Activated CD4-positive, alpha-beta T cell treated with anti-CD3 and anti-CD28 coated beads, Interleukin-2, amount 10 ng/mL, durations not matched to agents 24 days and 14 days (primary cell): ENCODE data around the gene PTER. TPM values are rescaled to one million over a fixed set of nuclear protein-coding genes. Genes with fewer than 3 reads are reported as not detected.

Experiments
- DNase-seq: peaks from one replicate; pipeline ENCODE4 v3.0.0; 2022
- H3K27ac Mint-ChIP-seq: one replicate; pipeline ENCODE4 v1.8.0; 2022; ENCODE audit warnings: mild to moderate bottlenecking, mixed read lengths
- H3K27me3 Mint-ChIP-seq: one replicate; pipeline ENCODE4 v1.8.0; 2022; ENCODE audit warnings: mixed read lengths
- H3K36me3 Mint-ChIP-seq: one replicate; pipeline ENCODE4 v1.8.0; 2022; ENCODE audit warnings: low read depth, mild to moderate bottlenecking, mixed read lengths
- H3K4me1 Mint-ChIP-seq: one replicate; pipeline ENCODE4 v1.8.0; 2021; ENCODE audit warnings: mixed read lengths
- H3K4me3 Mint-ChIP-seq: one replicate; pipeline ENCODE4 v1.8.0; 2022; ENCODE audit warnings: mild to moderate bottlenecking, moderate library complexity, mixed read lengths
- H3K9me3 Mint-ChIP-seq: one replicate; pipeline ENCODE4 v1.8.0; 2021; ENCODE audit warnings: mixed read lengths
- intact Hi-C: fragments of 100-400 bp; cut with micrococcal nuclease; formaldehyde crosslinking; loops from one replicate; pipeline ENCODE4 v1.15.1; 2023
- total RNA-seq: library from RNA; stranded (reverse); gene quantifications from 2 replicates; pipeline ENCODE4 v1.2.3, GENCODE V29; 2022

Gene PTER
- total RNA-seq, 1 donor from 2014 or later, result 16.7 TPM

DNA sequence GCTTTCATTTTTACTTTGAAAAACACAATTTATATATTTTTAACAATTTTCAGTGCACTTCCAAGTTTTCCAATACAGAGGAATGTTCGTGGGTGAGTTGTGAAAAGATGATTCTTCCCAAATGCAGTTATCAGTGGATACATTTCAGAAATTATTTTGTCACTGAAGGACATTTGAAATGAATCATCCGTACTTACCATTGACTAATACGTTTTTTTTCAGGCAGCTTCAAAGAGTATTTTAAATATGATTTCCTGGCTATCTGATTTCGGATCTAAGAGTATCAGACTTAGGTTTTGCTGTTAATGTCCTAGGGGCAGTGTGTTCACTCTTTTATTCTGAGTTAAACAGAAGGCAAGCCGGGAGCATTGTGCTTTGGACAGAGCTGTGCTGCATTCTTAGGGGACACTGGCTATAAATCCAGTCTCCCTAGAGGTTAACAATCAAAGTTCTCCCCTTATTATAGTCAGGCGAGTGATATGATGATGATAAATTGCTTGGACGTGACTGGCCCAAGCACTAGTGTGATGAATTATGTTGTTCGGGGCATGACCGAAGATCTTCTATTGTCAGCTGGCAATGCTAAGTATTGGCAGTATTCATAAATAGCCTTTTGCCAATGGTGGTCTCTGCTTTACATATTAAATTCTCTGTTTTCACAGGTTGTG lies 4.5 kb downstream of the PTER start:
- intact Hi-C loops, result no loop called here
- Mint-ChIP-seq H3K27me3 (no peaks in the 10 kb centered on the region), H3K9me3 (no peaks in the 10 kb centered on the region), H3K27ac (no peak overlapping the region), H3K36me3 (peaks cover 32% of the 10 kb centered on the region), H3K4me1 (peaks cover 37% of the 10 kb centered on the region), H3K4me3 (no peak overlapping the region)
- no peak for DNase-seq

DNA sequence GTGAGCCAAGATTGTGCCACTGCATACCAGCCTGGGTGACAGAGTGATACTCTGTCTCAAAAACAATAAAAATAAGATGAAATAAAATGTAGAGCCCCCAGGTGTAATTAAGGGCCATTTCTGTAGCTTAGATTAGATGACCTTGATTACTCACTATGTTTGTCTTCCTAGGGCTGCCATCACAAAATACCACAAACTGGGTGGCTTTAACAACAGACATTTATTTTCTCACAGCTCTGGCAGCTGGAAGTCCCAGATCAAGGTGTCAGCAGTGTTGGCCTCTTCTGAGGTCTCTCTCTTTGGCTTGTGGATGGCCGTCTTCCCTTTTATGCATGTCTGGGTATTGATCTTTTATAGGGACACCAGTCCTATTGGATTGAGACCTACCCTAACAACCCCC lies 6.1 kb downstream of the PTER start:
- Mint-ChIP-seq H3K27ac (no peak overlapping the region), H3K27me3 (no peaks in the 10 kb centered on the region), H3K4me1 (peaks cover 27% of the 10 kb centered on the region), H3K4me3 (no peak overlapping the region), H3K9me3 (no peaks in the 10 kb centered on the region), H3K36me3 (peaks cover 29% of the 10 kb centered on the region)
- intact Hi-C loops, result no loop called here
- no peak for DNase-seq

DNA sequence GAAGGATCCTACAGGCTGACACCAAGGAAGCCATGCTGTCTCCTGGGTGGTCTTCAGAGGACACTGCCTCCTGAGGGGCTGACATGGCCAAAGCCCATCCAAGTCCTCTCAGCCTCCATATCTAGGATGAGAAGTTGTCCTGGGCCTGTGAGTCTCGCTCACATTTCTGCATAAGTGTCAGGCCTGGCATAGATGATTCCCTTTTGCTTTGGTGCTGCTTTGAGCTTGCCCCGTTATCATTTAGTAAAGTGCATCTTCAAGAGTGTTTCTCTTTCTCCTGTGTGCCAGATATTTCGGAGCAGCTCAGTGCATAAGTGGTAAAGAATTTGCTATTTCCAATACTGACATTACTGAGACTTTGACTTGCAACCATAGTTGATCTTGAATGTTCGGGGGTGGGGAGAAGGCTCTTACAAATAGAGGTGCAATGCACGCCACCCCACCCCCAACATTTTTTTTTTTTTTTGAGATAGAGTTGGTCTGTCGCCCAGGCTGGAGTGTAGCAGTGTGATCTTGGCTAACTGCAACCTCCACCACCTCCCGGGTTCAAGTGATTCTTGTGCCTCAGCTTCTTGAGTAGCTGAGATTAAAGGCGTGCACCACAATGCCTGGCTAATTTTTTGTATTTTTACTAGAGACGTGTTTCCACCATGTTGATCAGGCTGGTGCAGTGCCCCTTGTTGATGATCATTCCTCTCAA lies 9.1 kb downstream of the PTER start:
- H3K27ac Mint-ChIP-seq, result no peak overlapping the region
- H3K36me3 Mint-ChIP-seq, result peaks cover 23% of the 10 kb centered on the region
- no peaks in the 10 kb centered on the region for H3K9me3 Mint-ChIP-seq
- no peak for DNase-seq
- H3K4me1 Mint-ChIP-seq, result peaks cover 9% of the 10 kb centered on the region
- no peak overlapping the region for H3K4me3 Mint-ChIP-seq
- intact Hi-C loops, result no loop called here
- no peaks in the 10 kb centered on the region for H3K27me3 Mint-ChIP-seq

DNA sequence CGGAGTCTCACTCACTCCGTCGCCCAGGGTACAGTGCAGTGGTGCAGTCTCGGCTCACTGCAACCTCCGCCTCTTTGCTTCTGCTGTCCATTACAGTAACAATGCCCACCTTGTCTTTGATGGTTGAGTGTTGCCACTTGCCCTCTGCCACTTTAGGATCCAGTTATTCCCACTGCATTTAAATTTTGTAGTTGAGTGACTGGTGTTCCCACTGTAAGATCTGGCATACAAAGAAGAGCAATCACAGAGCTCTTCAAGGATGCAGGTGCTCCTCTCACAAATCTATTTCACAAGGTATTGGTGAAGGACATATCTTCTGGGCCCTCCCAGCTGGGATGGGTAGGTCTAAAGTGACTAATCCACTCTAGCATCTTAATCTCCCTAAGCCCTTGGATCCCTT lies 12.6 kb downstream of the PTER start:
- no peak overlapping the region for H3K27ac Mint-ChIP-seq
- intact Hi-C loops, result no loop called here
- H3K4me3 Mint-ChIP-seq, result no peak overlapping the region
- H3K27me3 Mint-ChIP-seq, result no peaks in the 10 kb centered on the region
- DNase-seq, result no peak
- H3K9me3 Mint-ChIP-seq, result no peaks in the 10 kb centered on the region
- H3K4me1 Mint-ChIP-seq, result no peaks in the 10 kb centered on the region
- H3K36me3 Mint-ChIP-seq, result peaks cover 16% of the 10 kb centered on the region

DNA sequence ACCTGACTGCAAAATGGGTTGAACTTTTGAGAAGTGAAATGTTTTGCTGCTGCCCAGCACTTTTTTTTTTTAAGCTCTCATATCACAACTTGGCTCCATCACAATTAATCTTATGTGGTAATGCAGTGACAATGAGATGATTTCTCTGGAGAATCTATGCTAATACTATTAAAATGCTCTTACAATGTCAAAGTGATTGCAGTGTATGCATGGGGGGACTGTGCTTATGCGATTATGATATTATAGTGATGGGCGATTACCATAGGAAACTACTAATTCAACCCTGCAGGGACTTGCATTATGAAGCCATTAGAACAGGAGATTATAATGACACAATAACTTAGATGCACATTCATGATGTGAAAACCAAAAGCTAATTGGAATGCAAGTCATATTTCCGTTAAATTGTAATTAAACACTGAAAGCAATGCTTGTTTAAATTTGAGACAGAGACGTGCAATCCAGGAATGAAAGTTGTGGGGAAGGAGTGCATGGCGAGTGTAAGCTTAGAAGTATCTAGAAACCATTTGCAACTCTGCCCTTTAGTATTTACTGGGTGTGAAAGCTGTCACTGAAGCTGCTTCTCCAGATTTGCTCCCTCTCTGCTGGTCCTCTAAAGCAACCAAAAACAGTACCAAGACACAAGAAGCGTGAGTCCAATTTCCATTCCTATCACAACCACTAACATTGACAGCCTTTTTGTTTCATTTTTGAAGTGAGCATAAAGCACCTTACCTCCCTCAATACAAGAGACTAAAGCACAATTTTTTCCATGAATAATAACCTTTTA lies 21.6 kb downstream of the PTER start:
- H3K9me3 Mint-ChIP-seq, result no peaks in the 10 kb centered on the region
- DNase-seq, result no peak
- peaks cover 3% of the 10 kb centered on the region for H3K36me3 Mint-ChIP-seq
- H3K27ac Mint-ChIP-seq, result no peak overlapping the region
- no peak overlapping the region for H3K4me3 Mint-ChIP-seq
- intact Hi-C loops, result no loop called here
- H3K4me1 Mint-ChIP-seq, result peaks cover 10% of the 10 kb centered on the region
- no peaks in the 10 kb centered on the region for H3K27me3 Mint-ChIP-seq

DNA sequence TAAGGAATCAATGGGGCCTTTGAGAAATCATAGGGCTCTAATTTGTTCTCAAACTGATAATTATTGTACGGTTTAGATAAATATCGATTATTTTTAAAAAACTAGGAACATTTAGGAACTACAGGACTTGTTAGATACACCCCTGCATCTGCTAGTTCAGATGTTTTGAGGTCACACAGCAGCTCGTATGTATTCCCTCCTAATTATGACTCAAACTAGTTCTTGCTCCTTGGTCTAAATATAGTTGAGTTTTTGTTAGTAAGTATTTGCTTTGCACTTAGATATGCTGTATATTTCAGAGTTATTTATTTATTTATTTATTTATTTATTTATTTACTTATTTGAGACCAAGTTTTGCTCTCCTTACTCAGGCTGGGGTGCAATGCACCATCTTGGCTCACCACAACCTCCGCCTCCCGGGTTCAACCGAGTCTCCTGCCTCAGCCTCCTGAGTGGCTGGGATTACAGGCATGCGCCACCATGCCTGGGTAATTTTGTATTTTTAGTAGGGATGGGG lies 22.7 kb downstream of the PTER start:
- no peak for DNase-seq
- intact Hi-C loops, result no loop called here
- Mint-ChIP-seq H3K36me3 (peaks cover 12% of the 10 kb centered on the region), H3K27ac (no peak overlapping the region), H3K9me3 (peaks cover 5% of the 10 kb centered on the region), H3K4me3 (no peak overlapping the region), H3K4me1 (peaks cover 10% of the 10 kb centered on the region), H3K27me3 (no peaks in the 10 kb centered on the region)

DNA sequence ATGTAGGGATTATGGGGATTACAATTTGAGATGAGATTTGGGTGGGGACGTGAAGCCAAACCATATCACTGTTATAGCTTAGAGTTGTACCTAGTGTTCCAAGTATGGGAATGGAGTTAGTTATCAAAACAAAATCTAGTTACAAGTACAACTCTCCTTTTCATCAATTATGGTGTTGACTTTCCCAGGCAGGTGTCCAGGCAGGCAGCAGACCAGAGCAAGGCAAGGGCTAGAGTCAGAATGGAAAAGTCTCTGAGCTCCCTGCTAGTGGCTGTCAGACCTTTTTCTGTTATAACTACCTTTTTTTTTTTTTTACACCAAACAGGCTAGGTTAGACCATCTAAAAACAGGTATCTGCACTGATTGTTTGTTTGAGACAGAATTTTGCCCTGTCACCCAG lies 29.2 kb downstream of the PTER start:
- Mint-ChIP-seq H3K9me3 (peaks cover 5% of the 10 kb centered on the region), H3K27me3 (no peaks in the 10 kb centered on the region), H3K4me3 (no peak overlapping the region), H3K27ac (no peak overlapping the region), H3K4me1 (peaks cover 6% of the 10 kb centered on the region), H3K36me3 (peaks cover 25% of the 10 kb centered on the region)
- DNase-seq, result no peak
- intact Hi-C loops, result no loop called here

DNA sequence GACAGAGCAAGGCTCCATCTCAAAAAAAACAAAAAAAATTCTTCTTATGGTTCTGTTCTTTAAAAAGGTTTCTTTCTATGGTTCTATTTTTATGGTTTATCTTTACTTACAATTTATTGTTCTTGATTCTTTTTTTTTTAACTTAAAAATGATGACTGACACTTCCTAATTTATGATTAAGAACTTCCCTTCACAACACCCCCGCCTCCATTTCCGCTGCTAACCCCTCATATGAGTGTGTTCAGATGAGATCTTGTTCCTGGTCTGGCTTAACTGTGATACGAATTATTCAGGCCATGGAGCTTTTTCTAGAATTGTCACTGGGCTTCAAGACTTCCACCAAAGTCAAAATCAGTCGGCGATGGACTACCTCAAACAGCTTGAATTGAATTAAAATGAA lies 33.9 kb downstream of the PTER start:
- Mint-ChIP-seq H3K27me3 (no peaks in the 10 kb centered on the region), H3K4me1 (peaks cover 6% of the 10 kb centered on the region), H3K36me3 (peaks cover 11% of the 10 kb centered on the region), H3K4me3 (no peak overlapping the region), H3K27ac (no peak overlapping the region), H3K9me3 (no peaks in the 10 kb centered on the region)
- DNase-seq, result no peak
- intact Hi-C loops, result no loop called here

DNA sequence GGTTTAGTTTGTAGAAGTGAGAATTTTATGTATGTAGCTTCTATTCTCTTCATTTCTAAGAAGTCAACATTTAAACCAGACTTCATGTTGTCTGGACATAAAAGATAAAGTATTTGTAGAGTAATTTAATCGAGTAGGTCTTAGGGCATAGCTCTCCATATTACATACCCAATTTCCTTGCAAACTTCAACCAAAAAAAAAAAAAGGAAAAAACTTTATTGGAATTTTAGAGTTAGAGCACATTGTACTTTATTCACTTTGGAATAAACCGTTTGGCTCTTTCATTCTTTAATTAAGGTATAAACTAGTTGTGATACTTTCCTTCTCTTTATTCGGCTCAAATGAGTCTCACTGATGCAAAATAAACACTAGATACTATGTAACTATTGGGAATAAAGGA lies 36.0 kb downstream of the PTER start:
- H3K9me3 Mint-ChIP-seq, result no peaks in the 10 kb centered on the region
- H3K27ac Mint-ChIP-seq, result no peak overlapping the region
- no peak for DNase-seq
- peaks cover 6% of the 10 kb centered on the region for H3K4me1 Mint-ChIP-seq
- peaks cover 11% of the 10 kb centered on the region for H3K36me3 Mint-ChIP-seq
- intact Hi-C loops, result no loop called here
- no peak overlapping the region for H3K4me3 Mint-ChIP-seq
- no peaks in the 10 kb centered on the region for H3K27me3 Mint-ChIP-seq

DNA sequence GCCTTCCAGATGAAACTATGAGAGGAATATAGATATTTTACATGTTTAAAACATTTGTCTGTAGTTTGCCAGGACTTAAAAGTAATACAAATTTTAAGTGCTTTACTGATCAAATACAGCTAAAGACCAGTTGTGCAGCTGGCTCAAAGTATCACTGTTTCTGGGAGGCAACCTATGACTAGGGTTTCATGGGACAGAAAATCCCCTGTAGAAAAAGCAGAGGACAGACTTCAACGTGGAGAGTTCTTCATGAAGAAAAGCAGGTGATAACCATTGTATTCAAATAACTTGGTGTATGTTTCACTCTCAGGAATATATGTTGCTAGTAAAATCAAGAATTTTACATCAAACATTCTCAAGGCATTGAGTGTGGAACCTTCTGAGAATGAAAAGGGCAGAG lies 40.9 kb downstream of the PTER start:
- intact Hi-C loops, result no loop called here
- Mint-ChIP-seq H3K27me3 (no peaks in the 10 kb centered on the region), H3K27ac (no peak overlapping the region), H3K4me1 (no peaks in the 10 kb centered on the region), H3K36me3 (no peaks in the 10 kb centered on the region), H3K4me3 (no peak overlapping the region), H3K9me3 (no peaks in the 10 kb centered on the region)
- DNase-seq, result no peak

DNA sequence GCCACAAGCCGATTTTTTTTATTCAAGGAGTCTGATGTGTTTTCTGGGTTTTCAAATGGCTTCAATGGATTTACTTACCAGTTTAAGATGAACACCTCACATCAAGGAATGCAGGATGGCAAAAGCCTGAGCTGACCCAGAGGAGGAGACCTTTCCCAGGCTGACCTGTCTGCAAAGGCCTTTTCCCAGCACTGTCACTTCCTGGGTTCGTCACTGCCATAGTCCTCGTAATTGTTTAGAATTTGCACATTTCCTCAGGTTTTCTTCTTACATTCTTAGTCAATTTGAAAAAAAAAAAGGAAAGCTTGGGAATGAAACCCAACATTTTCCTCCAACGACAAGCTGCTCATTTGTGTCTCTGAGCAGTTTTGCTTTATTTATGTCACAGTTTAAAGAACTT lies 42.0 kb downstream of the PTER start:
- DNase-seq, result no peak
- Mint-ChIP-seq H3K9me3 (no peaks in the 10 kb centered on the region), H3K27ac (no peak overlapping the region), H3K4me3 (no peak overlapping the region), H3K27me3 (no peaks in the 10 kb centered on the region), H3K4me1 (no peaks in the 10 kb centered on the region), H3K36me3 (peaks cover 2% of the 10 kb centered on the region)
- intact Hi-C loops, result no loop called here

DNA sequence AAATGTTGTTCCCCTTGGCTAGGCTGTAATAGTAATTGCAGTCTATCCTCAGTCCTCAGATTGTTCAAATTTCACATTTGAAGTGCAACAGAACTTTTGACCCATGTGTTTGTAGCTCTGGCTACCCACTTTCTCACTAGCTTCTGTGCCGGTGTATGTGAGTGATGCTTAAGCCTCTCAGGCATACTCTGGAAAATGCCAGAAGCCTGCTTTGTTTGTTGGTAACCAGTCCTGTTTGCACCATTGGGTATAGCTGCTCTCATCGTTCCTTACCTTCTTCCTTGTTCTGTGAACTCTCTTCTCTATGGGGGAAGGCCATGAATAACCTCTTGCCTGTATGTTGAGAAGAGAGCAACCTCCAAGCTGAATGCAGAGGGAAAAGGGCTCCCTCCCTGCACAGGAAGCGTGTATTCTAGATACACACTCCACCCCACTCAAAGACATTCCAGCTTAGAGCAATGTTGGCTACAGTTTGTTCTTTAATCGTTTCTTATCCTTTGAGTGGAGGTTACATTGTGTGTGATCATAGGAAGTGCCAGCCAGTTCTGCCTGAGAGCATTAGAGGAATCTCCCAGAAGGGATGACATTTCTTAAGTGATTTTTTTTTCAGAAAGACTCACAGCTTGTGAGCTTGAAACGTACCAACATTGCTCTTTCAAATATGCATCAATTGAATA lies 44.4 kb downstream of the PTER start:
- no peaks in the 10 kb centered on the region for H3K9me3 Mint-ChIP-seq
- H3K36me3 Mint-ChIP-seq, result peaks cover 2% of the 10 kb centered on the region
- intact Hi-C loops, result no loop called here
- no peak overlapping the region for H3K4me3 Mint-ChIP-seq
- no peaks in the 10 kb centered on the region for H3K27me3 Mint-ChIP-seq
- no peak for DNase-seq
- H3K4me1 Mint-ChIP-seq, result no peaks in the 10 kb centered on the region
- no peak overlapping the region for H3K27ac Mint-ChIP-seq

DNA sequence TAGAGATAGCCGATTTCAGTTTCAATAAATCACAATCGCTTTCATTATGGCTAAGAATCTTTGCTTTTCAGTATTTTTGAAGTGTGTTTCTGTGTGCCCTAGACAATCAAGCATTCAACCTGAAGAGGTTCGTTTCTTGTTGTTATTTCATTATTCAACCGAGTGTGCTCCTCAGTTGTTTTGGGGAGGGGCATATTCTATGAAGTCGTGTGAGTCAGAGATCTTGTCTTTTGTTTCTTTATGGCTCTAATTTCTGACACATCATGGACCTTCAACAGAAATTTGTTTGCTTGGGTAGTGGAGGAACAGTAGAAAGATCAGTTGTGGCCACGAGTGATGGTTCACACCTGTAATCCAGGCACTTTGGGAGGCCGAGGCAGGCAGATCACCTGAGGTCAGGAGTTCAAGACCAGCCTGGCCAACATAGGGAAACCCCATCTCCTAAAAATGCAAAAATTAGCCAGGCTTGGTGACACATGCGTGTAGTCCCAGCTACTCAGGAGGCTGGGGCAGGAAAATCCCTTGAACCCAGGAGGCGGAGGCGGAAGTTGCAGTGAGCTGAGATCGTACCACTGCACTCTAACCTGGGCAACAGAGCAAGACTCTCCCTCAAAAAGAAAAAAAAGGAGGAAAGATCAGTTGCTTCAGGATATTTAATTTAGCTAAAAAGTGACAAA lies 46.6 kb downstream of the PTER start:
- H3K4me1 Mint-ChIP-seq, result no peaks in the 10 kb centered on the region
- H3K4me3 Mint-ChIP-seq, result no peak overlapping the region
- intact Hi-C loops, result no loop called here
- no peaks in the 10 kb centered on the region for H3K27me3 Mint-ChIP-seq
- DNase-seq, result no peak
- H3K9me3 Mint-ChIP-seq, result no peaks in the 10 kb centered on the region
- no peak overlapping the region for H3K27ac Mint-ChIP-seq
- H3K36me3 Mint-ChIP-seq, result peaks cover 6% of the 10 kb centered on the region
